Measurements from ENCODE around the gene ELAVL1.
"Not testable (repeated sequence)": the region's sequence is repeated elsewhere in the genome, so short reads cannot be mapped to it uniquely, and the experiment has no call there.

ELAVL1 gene

DNA sequence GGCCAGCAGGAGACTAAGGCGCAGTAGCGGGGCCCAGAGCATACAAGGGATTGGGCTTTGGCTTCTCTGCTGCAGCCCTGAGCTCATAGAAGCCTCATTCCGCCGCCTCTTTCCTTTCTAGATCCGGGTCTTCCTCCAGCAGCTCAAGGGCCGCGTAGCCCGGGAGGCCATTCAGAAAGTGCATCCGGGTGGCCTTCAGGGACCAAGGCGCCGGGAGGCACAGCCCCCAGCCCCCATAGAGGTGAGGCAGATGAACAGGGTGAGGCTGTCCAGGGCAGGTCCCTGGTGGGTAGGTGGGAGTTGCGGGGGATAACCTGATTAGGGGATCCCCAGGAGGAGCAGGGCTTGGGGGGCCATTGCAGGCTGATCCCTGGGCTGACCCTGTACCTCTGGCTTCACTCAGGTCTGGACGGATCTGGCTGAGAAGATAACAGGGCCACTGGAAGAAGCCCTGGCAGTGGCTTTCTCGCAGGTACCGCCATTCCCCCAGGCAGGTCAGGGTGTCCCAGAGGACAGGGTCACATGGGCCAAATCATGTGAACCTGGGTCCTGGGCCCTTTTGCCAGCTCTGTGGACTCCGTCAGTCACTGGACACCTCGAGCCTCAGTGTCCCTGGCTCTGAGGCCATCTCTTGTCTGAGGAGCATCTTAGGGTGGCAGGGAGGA lies 84.0 kb downstream of the ELAVL1 start:
- H3K4me3 ChIP-seq (ENCODE audit: low read length) = peak overlapping the region; percentile 75
- TF ChIP-seq, protein P1, sequence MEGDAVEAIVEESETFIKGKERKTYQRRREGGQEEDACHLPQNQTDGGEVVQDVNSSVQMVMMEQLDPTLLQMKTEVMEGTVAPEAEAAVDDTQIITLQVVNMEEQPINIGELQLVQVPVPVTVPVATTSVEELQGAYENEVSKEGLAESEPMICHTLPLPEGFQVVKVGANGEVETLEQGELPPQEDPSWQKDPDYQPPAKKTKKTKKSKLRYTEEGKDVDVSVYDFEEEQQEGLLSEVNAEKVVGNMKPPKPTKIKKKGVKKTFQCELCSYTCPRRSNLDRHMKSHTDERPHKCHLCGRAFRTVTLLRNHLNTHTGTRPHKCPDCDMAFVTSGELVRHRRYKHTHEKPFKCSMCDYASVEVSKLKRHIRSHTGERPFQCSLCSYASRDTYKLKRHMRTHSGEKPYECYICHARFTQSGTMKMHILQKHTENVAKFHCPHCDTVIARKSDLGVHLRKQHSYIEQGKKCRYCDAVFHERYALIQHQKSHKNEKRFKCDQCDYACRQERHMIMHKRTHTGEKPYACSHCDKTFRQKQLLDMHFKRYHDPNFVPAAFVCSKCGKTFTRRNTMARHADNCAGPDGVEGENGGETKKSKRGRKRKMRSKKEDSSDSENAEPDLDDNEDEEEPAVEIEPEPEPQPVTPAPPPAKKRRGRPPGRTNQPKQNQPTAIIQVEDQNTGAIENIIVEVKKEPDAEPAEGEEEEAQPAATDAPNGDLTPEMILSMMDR (conservative IDR thresholded peaks at IDR 0.05; ENCODE audit: low read length) = no peak
- no peak for DNase-seq (ENCODE audit: low read depth)

DNA sequence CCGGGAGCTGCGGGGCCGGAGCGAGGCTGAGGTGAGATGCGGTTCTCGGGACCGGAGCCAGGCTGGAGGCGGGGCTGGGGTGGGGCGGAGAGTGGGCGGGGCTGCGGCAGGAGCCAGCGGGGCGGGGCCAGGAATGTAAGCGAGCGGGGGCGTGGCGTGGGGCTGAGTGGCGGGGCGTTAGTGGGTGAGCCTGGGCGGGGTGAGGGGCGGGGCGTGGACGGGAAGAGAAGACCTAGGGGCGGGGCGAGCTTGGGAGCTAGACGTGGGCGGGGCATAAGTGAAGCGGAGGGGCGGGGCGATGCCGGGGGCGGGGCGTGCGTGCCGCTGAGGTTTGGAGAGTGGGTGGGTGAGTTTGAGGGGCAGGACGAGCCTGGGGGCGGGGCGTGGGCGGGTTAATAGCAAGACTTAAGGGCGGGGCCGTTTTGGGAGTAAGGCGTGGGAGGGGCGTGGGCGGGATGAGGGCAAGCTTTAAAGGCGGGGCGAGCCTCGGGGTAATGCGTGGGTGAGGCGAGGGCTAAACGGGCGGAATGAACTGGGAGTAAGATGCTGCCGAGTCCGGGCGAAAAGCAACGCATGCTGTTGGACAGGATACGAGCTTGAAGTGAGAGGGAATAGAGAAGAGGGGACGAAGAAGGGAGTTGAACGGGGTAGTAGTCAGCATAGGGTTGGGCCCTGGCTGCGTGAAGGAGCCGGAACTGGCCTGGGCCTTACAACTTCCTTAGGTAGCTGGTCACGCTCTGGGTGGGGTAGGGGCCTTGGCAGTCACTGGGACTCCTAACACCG lies 84.7 kb downstream of the ELAVL1 start:
- DNase-seq (ENCODE audit: low read depth) = peak; percentile 98
- peak overlapping the region; percentile 75 for H3K4me3 ChIP-seq (ENCODE audit: low read length)
- TF ChIP-seq, protein P1 (conservative IDR thresholded peaks at IDR 0.05; ENCODE audit: low read length) = no peak

- peak; percentile 95 for DNase-seq (ENCODE audit: low read depth)
- peak within 1 kb of the TSS; percentile 75 for H3K4me3 ChIP-seq (ENCODE audit: low read length)
- TF ChIP-seq, protein P1 (conservative IDR thresholded peaks at IDR 0.05; ENCODE audit: low read length) = no peak
Measured at GRCh38 chr19:7919610-7920518, 85.6 kb downstream of the ELAVL1 start, which contains the start of gene SNAPC2. Gene SNAPC2 (plus strand): TSS chr19:7920338. CDS start chr19:7920367, 29 bp downstream.

- TF ChIP-seq, protein P1 (conservative IDR thresholded peaks at IDR 0.05; ENCODE audit: low read length) = no peak
- no peak for DNase-seq (ENCODE audit: low read depth)
Measured at GRCh38 chr19:7918615-7919421, 86.6 kb downstream of the ELAVL1 start.

DNA sequence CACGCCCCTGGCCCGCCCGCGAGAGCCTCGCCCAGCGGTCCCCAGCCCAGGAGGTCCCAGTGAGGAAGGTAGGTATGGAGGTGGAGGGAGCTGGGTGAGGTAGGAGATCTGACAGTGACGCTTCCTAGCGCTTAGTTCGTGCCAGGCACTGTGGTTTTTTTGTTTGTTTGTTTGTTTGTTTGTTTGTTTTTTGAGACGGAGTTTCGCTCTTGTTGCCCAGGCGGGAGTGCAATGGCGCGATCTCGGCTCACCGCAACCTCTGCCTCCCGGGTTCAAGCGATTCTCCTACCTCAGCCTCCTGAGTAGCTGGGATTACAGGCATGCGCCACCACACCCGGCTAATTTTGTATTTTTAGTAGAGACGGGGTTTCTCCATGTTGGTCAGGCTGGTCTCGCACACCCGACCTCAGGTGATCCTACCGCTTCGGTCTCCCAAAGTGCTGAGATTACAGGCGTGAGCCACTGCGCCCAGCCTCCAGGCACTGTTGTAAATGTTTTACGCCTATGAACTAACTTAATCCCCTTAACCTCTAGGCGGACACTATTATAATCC lies 87.3 kb downstream of the ELAVL1 start:
- not testable (repeated sequence) for DNase-seq (ENCODE audit: low read depth)
- peak overlapping the region; percentile 41 for H3K4me3 ChIP-seq (ENCODE audit: low read length)

More at GRCh38 chr19:7918615-7919421, 86.6 kb downstream of the ELAVL1 start:
- no peak overlapping the region for H3K4me3 ChIP-seq (ENCODE audit: low read length)

DNA sequence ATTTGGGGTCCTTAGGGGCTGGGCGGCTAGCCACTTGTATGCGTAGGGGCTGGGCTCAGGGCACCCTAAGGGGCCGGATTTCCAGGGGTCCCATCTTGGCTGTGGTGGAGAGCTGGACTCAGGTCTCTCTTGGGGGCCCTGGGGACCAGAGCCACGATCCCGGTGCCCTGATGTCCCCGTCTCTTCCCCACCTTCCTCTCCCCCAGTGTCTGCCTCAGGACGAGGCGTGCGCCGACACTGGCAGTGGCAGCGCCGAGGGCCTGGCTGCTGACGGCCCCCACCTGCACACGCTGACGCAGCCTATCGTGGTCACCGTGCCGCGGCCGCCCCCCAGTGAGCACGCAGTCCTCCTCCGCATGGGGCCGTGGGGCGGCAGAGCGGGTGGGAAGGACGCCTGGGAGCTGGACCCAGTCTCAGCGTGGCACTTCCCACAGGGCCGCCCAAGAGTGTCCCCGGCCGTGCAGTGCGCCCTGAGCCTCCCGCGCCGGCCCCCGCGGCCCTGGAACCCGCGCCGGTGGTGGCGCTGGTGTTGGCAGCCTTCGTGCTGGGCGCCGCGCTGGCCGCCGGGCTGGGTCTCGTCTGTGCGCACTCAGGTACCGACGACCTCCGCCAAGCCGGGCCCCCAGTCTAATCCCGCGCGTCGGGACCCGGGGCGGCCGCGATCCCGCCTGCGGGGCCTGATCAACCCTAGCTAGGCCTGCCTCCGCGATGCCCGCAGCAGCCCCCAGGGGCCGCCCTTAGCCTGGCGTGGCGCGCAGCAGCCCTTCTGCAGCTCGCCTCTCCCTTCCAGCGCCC lies 88.0 kb downstream of the ELAVL1 start:
- peak overlapping the region; percentile 43 for H3K4me3 ChIP-seq (ENCODE audit: low read length)
- TF ChIP-seq, protein P1 (conservative IDR thresholded peaks at IDR 0.05; ENCODE audit: low read length) = peak; percentile 55
- peak; percentile 59 for DNase-seq (ENCODE audit: low read depth)

Data from AG10803 (cell line).